PC-9 (cell line): ENCODE results near the gene ROPN1B. TPM values are rescaled to one million over a fixed set of nuclear protein-coding genes. Genes with fewer than 3 reads are reported as not detected.
"Not testable (repeated sequence)": the region's sequence is repeated elsewhere in the genome, so short reads cannot be mapped to it uniquely, and the experiment has no call there.

ENCODE experiments used
- Bru-seq: library from RNA; stranded (reverse); fragments of 400-500 nt; gene quantifications from one replicate; lab custom pipeline; 2021; lab: Mats Ljungman, UMichigan
- BruChase-seq, 2 experiments: library from RNA; stranded (reverse); fragments of 400-500 nt; gene quantifications; one replicate each; lab custom pipeline; 2021; lab: Mats Ljungman, UMichigan
- BruUV-seq: library from RNA; stranded (reverse); fragments of 400-500 nt; replicated peaks from 2 replicates; lab custom pipeline; 2021; lab: Mats Ljungman, UMichigan
- CTCF ChIA-PET: fragments of 300-600 bp; sonication (Branson Sonifier 250); formaldehyde crosslinking; loops from one replicate; lab custom pipeline; 2022; ENCODE audit warnings: antibody characterized with exemption; lab: Charles Lee
- POLR2A ChIA-PET: fragments of 300-600 bp; sonication (Branson Sonifier 250); formaldehyde crosslinking; loops from one replicate; lab custom pipeline; 2022; ENCODE audit warnings: antibody characterized with exemption; ENCODE audit not compliant: unreplicated experiment; lab: Charles Lee
- DNase-seq, 2 experiments: peaks; one replicate each; pipeline versions ENCODE4 v3.0.0 to v3.0.0-alpha.2; 2015 to 2022; ENCODE audit warnings: mixed read lengths in 1 of 2
- H2AFZ ChIP-seq: fragments of 200-600 bp; sonication (generic); 2 replicates; pipeline ENCODE4 v1.8.1; 2017; ENCODE audit warnings: antibody characterized with exemption
- H3F3A ChIP-seq: fragments of 200-600 bp; sonication (generic); 2 replicates; pipeline ENCODE4 v1.8.1; 2017; ENCODE audit warnings: antibody characterized with exemption, mild to moderate bottlenecking, low read depth; ENCODE audit not compliant: insufficient read depth
- H3K27ac ChIP-seq: fragments of 200-600 bp; sonication (generic); 2 replicates; pipeline ENCODE4 v1.6.1; 2016; ENCODE audit warnings: mixed run types
- H3K27me3 ChIP-seq: fragments of 200-600 bp; sonication (generic); 2 replicates; pipeline ENCODE4 v1.6.1; 2016; ENCODE audit warnings: low read depth, mixed run types; ENCODE audit not compliant: insufficient read depth
- H3K36me3 ChIP-seq: fragments of 200-600 bp; sonication (generic); 2 replicates; pipeline ENCODE4 v1.6.1; 2016; ENCODE audit warnings: low read depth, mixed run types
- H3K4me1 ChIP-seq: fragments of 200-600 bp; sonication (generic); replicated peaks from 2 replicates; pipeline ENCODE4 v1.6.1; 2016; ENCODE audit warnings: mixed run types; ENCODE audit not compliant: insufficient read depth
- H3K4me2 ChIP-seq: fragments of 200-600 bp; sonication (generic); 2 replicates; pipeline ENCODE4 v1.6.1; 2017; ENCODE audit warnings: mixed run types
- H3K4me3 ChIP-seq: fragments of 200-600 bp; sonication (generic); 2 replicates; pipeline ENCODE4 v1.6.1; 2016; ENCODE audit warnings: mixed run types
- H3K79me2 ChIP-seq: fragments of 200-600 bp; sonication (generic); 2 replicates; pipeline ENCODE4 v1.6.1; 2017; ENCODE audit warnings: low read depth, mixed run types
- H3K9me2 ChIP-seq: fragments of 200-600 bp; sonication (generic); 2 replicates; pipeline ENCODE4 v1.8.1; 2017; ENCODE audit warnings: mild to moderate bottlenecking; ENCODE audit not compliant: insufficient read depth
- H3K9me3 ChIP-seq: fragments of 200-600 bp; sonication (generic); 2 replicates; pipeline ENCODE4 v1.8.1; 2016; ENCODE audit warnings: low read depth; ENCODE audit not compliant: insufficient read depth
- H4K20me1 ChIP-seq: fragments of 200-600 bp; sonication (generic); 2 replicates; pipeline ENCODE4 v1.8.1; 2017; ENCODE audit not compliant: insufficient read depth
- CTCF ChIP-seq: fragments of 200-600 bp; sonication (generic); conservative IDR thresholded peaks from 2 replicates; pipeline ENCODE4 v1.6.1; 2017; ENCODE audit warnings: mixed run types, antibody characterized with exemption, mild to moderate bottlenecking, moderate library complexity
- intact Hi-C: fragments of 100-400 bp; cut with micrococcal nuclease; formaldehyde crosslinking; loops from one replicate; pipeline ENCODE4 v1.10.0; 2022; ENCODE audit not compliant: unreplicated experiment
- long read RNA-seq: library from polyadenylated mRNA; stranded (forward); transcript quantifications from one replicate; pipeline ENCODE4 v2.0.0, GENCODE V29; 2022
- total RNA-seq: library from RNA; stranded (reverse); gene quantifications from 2 replicates; pipeline ENCODE4 v1.2.3, GENCODE V29; 2021

Gene ROPN1B
- total RNA-seq: 0.50 and 0.85 TPM in 2 replicates
- Bru-seq, nascent RNA: percentile 23 among the genes with signal in this experiment
- percentile 16 among the genes with signal in this experiment for BruChase-seq, experiment 1, labeled RNA remaining after a 2-hour chase
- percentile 14 among the genes with signal in this experiment for BruChase-seq, experiment 2, labeled RNA remaining after a 6-hour chase
- long read RNA-seq, partial matches to known transcripts: 3 of 10 reads
- long read RNA-seq, other reads (novel, unspliced or antisense): 1 of 10 reads

DNA sequence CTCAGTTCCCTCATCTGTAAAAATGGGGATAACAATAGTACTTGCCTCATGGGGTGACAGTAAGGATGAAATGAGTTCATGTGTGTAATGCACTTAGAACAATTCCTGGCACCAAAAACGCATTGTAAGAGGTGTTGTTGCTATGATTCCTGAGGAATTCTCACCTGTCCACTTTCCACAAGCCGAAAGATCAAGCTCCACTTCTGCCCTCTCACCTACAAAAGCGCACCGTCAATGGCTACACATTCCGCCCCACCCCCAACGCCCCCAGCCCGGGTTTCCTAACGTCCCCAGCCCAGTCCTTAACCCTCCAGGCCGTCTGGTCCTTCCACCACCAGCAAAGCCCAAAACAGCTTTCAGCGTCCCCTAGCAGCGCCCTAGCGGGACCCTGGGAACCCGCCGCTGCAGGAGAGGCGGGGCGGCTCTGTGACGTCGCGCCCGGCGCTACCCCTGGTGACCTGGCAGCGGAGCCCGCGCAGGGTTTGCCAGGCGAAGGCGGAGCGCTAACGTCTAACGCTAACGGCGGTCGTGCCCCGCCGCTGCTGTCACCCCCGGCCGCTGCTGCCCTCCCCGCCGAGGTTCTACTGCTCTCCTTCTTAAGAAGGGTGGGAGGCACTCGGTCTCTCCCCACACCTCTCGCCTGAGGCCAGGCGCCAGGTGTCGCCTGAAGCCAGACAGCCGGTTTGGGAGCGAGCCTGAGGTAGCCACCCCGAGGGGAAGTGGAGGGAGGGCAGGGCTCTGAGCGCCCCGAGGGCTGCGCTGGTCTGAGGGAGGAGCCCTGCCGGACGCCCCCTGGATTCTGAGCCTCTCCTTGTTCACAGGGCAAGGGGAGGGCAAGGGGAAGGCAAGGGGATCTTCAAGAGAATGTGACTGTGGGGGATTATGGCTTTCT, at the start of gene ROPN1B:
Gene ROPN1B, plus strand, starts transcription at position 478 of the 892 bp plus-strand sequence. CDS start 2,877 bp downstream, outside the sequence.
- H3K4me3 ChIP-seq, H3K36me3 ChIP-seq, H3K9me2 ChIP-seq, H4K20me1 ChIP-seq, H2AFZ ChIP-seq, H3K79me2 ChIP-seq, H3F3A ChIP-seq, H3K9me3 ChIP-seq, CTCF ChIA-PET, H3K27me3 ChIP-seq, DNase-seq, H3K27ac ChIP-seq: not testable (repeated sequence)
- Histone ChIP-seq H3K4me2 (peak within 1 kb of the TSS; percentile 56; the same call in 1 of the 2 replicates), H3K4me1 (peaks cover 19% of the 10 kb centered on the region)
- POLR2A ChIA-PET: interaction anchor here (0.6 kb wide), 1 partner anchor 113 kb away, joined by 3 read pairs; no protein-coding TSS in a partner anchor
- BruUV-seq: TSS peak; percentile 39
- intact Hi-C loops: loop anchor here (5.0 kb wide), 1 partner anchor 158 kb away; no protein-coding TSS in a partner anchor

- H3K9me2 ChIP-seq, H2AFZ ChIP-seq, H3K36me3 ChIP-seq, CTCF ChIA-PET, H3K79me2 ChIP-seq, POLR2A ChIA-PET, H3K27ac ChIP-seq, H3K27me3 ChIP-seq, DNase-seq, H3K4me3 ChIP-seq, BruUV-seq, H3K4me2 ChIP-seq, H4K20me1 ChIP-seq, H3K9me3 ChIP-seq: not testable (repeated sequence)
- intact Hi-C loops: loop anchor here (5.0 kb wide), 2 partner anchors 277 to 782 kb away; partner anchors contain the start of gene CHCHD6
- Histone ChIP-seq H3F3A (peaks cover 14% of the 10 kb centered on the region; the same call in 1 of the 2 replicates), H3K4me1 (peaks cover 24% of the 10 kb centered on the region)
Observed at GRCh38 chr3:125920191-125920590, 48.8 kb upstream of the ROPN1B start.

- H3K9me3 ChIP-seq, H3K4me3 ChIP-seq, H3K36me3 ChIP-seq, H4K20me1 ChIP-seq, BruUV-seq, H3K79me2 ChIP-seq, POLR2A ChIA-PET, H3K9me2 ChIP-seq, H3K4me2 ChIP-seq, DNase-seq, H3K27ac ChIP-seq, H3K27me3 ChIP-seq, CTCF ChIA-PET, H2AFZ ChIP-seq: not testable (repeated sequence)
- H3F3A ChIP-seq: peaks cover 13% of the 10 kb centered on the region; the same call in 1 of the 2 replicates
- peaks cover 24% of the 10 kb centered on the region for H3K4me1 ChIP-seq
- intact Hi-C loops: loop anchor here (5.0 kb wide), 2 partner anchors 276 to 781 kb away; partner anchors contain the start of gene CHCHD6
Observed at GRCh38 chr3:125920751-125921279, 48.2 kb upstream of the ROPN1B start.

DNA sequence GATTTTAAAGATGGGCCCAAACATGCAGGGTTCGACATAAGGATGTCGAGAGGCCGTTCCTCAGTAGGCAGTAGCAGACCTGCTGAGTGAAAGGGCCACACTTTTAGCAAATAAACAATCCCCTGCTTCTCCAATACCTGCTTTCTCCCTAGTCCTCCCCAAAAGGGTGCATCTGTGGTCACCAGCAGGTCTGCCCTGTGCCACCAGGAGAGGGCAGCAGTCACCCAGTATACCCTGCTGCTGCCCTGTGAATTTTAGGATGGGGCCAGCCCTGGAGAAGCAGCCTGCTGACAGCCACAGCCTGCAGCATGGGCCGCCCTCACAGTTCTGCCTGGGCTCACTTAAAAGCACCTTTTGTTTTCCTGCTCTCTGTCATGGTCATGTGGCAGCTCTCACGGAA, 47.3 kb upstream of the ROPN1B start:
- H3K4me3 ChIP-seq, H3K27ac ChIP-seq, H3K9me3 ChIP-seq, H3K4me2 ChIP-seq, H3K79me2 ChIP-seq, H3K36me3 ChIP-seq, POLR2A ChIA-PET, H4K20me1 ChIP-seq, H2AFZ ChIP-seq, BruUV-seq, H3K27me3 ChIP-seq, H3K9me2 ChIP-seq: not testable (repeated sequence)
- peaks cover 24% of the 10 kb centered on the region for H3K4me1 ChIP-seq
- TF ChIP-seq CTCF: peak; percentile 75
- peak in 1 of 2 experiments; percentile 77 for DNase-seq
- H3F3A ChIP-seq: peaks cover 13% of the 10 kb centered on the region; the same call in 1 of the 2 replicates
- CTCF ChIA-PET: interaction anchor here (0.6 kb wide), 1 partner anchor 366 kb away, joined by 6 read pairs; no protein-coding TSS in a partner anchor
- intact Hi-C loops: loop anchor here (2.0 to 5.0 kb wide), 3 partner anchors 276 to 781 kb away; partner anchors contain the start of gene CHCHD6

GRCh38 chr3:125923324-125924115, 45.5 kb upstream of the ROPN1B start:
- peak; percentile 81 to 82 for DNase-seq

More at GRCh38 chr3:125923324-125924115, 45.5 kb upstream of the ROPN1B start:
- not testable (repeated sequence) for BruUV-seq, H3F3A ChIP-seq, H3K36me3 ChIP-seq, H3K9me2 ChIP-seq, H3K4me3 ChIP-seq, H4K20me1 ChIP-seq, H3K79me2 ChIP-seq, H3K4me1 ChIP-seq, H2AFZ ChIP-seq, H3K4me2 ChIP-seq, H3K27ac ChIP-seq, H3K27me3 ChIP-seq, H3K9me3 ChIP-seq
- ChIA-PET CTCF (interaction anchor here (0.7 kb wide), 2 partner anchors 276 to 374 kb away, joined by 3 read pairs; no protein-coding TSS in a partner anchor), POLR2A (interaction anchor here (0.6 to 0.7 kb wide), 2 partner anchors 572 to 1602 kb away, joined by 3 to 10 read pairs; no protein-coding TSS in a partner anchor)
- intact Hi-C loops: loop anchor here (2.0 to 5.0 kb wide), 3 partner anchors 274 to 779 kb away; partner anchors contain the start of gene CHCHD6
